Measurements from ENCODE around the gene DYNLT5. TPM values are rescaled to one million over a fixed set of nuclear protein-coding genes. Genes with fewer than 3 reads are reported as not detected.
"Not testable (repeated sequence)": the region's sequence is repeated elsewhere in the genome, so short reads cannot be mapped to it uniquely, and the experiment has no call there.

DYNLT5 gene
- polyA plus RNA-seq, 3 donors = 1.2 to 1.9 (median 1.7) TPM

- not testable (repeated sequence) for DNase-seq (ENCODE audit: low read depth in 3 of 3, low spot score in 2 of 3)
These were observed 33.5 kb downstream of the DYNLT5 start for GRCh38 chr1:66785800-66786199.

- DNase-seq (ENCODE audit: low read depth in 3 of 3, low spot score in 2 of 3) = no peak
These were observed 35.4 kb downstream of the DYNLT5 start for GRCh38 chr1:66787641-66788040.

GRCh38 chr1:66788231-66788939 lies 36.1 kb downstream of the DYNLT5 start:
- no peak for DNase-seq (ENCODE audit: low read depth in 3 of 3, low spot score in 2 of 3)

GRCh38 chr1:66791621-66792610 lies 39.7 kb downstream of the DYNLT5 start:
- DNase-seq (ENCODE audit: low read depth in 3 of 3, low spot score in 2 of 3) = no peak

- DNase-seq (ENCODE audit: low read depth in 3 of 3, low spot score in 2 of 3) = not testable (repeated sequence)
These were observed 43.6 kb downstream of the DYNLT5 start for GRCh38 chr1:66795839-66796238.

GRCh38 chr1:66809245-66809644 lies 57.0 kb downstream of the DYNLT5 start:
- DNase-seq (ENCODE audit: low read depth in 3 of 3, low spot score in 2 of 3) = no peak

GRCh38 chr1:66809736-66810326 lies 57.6 kb downstream of the DYNLT5 start:
- DNase-seq (ENCODE audit: low read depth in 3 of 3, low spot score in 2 of 3) = no peak

GRCh38 chr1:66824771-66825170 lies 72.5 kb downstream of the DYNLT5 start:
- DNase-seq (ENCODE audit: low read depth in 3 of 3, low spot score in 2 of 3) = no peak

Other genes with a start within 250 kb of the DYNLT5 start
- gene SGIP1, start 218.3 kb upstream of the DYNLT5 start, polyA plus RNA-seq (ENCODE audit: insufficient read length in 3 of 3) = 10 to 100 TPM in 2 of 3 donors, 1 to 10 TPM in 1; 9.6 to 13.8 (median 13.1) TPM
- under 1 TPM in 2 of 3 donors, not detected in 1; 0.18 to 0.35 TPM for gene INSL5, start 48.8 kb downstream of the DYNLT5 start, polyA plus RNA-seq (ENCODE audit: insufficient read length in 3 of 3)
- 10 to 100 TPM; 15.4 to 16.6 (median 15.7) TPM for gene DNAI4, start 172.4 kb downstream of the DYNLT5 start, polyA plus RNA-seq (ENCODE audit: insufficient read length in 3 of 3)
- gene MIER1, start 172.5 kb downstream of the DYNLT5 start, polyA plus RNA-seq (ENCODE audit: insufficient read length in 3 of 3) = 10 to 100 TPM; 39.7 to 45.2 (median 44.7) TPM

All from right renal cortex interstitium (tissue), 3 donors.